Daoy (cell line): ENCODE measurements around the gene MBOAT1. TPM values are rescaled to one million over a fixed set of nuclear protein-coding genes. Genes with fewer than 3 reads are reported as not detected.

Experiments used
- DNase-seq: peaks from one replicate; pipeline ENCODE4 v3.0.0-alpha.2; 2015; ENCODE audit warnings: low read depth
- total RNA-seq: library from RNA; depleted of rRNA; stranded (reverse); fragments of >200 nt; shearing (Covaris generic); gene quantifications from 2 replicates; pipeline ENCODE4 v1.2.3, GENCODE V29; 2014

MBOAT1 gene
- total RNA-seq, 1 experiment from 2014 or later: 10.5 TPM

- no peak for DNase-seq
Observed at GRCh38 chr6:20105838-20106237, 106.4 kb downstream of the MBOAT1 start.

GRCh38 chr6:20104696-20105095 lies 107.6 kb downstream of the MBOAT1 start:
- no peak for DNase-seq

GRCh38 chr6:20102397-20103073 lies 109.7 kb downstream of the MBOAT1 start:
- DNase-seq: no peak

GRCh38 chr6:20099156-20099555 lies 113.1 kb downstream of the MBOAT1 start:
- no peak for DNase-seq

- no peak for DNase-seq
Observed at GRCh38 chr6:20098267-20098876, 113.9 kb downstream of the MBOAT1 start.

GRCh38 chr6:20096536-20096935 lies 115.7 kb downstream of the MBOAT1 start:
- DNase-seq: no peak

GRCh38 chr6:20095436-20095835 lies 116.8 kb downstream of the MBOAT1 start:
- no peak for DNase-seq

GRCh38 chr6:20092071-20092566 lies 120.2 kb downstream of the MBOAT1 start:
- DNase-seq: peak; percentile 39

- DNase-seq: no peak
Observed at GRCh38 chr6:20086992-20087391, 125.3 kb downstream of the MBOAT1 start.

GRCh38 chr6:20085817-20086216 lies 126.5 kb downstream of the MBOAT1 start:
- no peak for DNase-seq

GRCh38 chr6:20084411-20084810 lies 127.9 kb downstream of the MBOAT1 start:
- no peak for DNase-seq

GRCh38 chr6:20071998-20072397 lies 140.3 kb downstream of the MBOAT1 start:
- DNase-seq: no peak

GRCh38 chr6:20070047-20070446 lies 142.2 kb downstream of the MBOAT1 start:
- no peak for DNase-seq

GRCh38 chr6:20069021-20069522 lies 143.2 kb downstream of the MBOAT1 start:
- DNase-seq: no peak

- DNase-seq: no peak
Observed at GRCh38 chr6:20068421-20068988, 143.8 kb downstream of the MBOAT1 start.

- DNase-seq: no peak
Observed at GRCh38 chr6:20061952-20062351, 150.3 kb downstream of the MBOAT1 start.

- DNase-seq: no peak
Observed at GRCh38 chr6:20060252-20060651, 152.0 kb downstream of the MBOAT1 start.

- DNase-seq: no peak
Observed at GRCh38 chr6:20058912-20059311, 153.4 kb downstream of the MBOAT1 start.

- DNase-seq: no peak
Observed at GRCh38 chr6:20058121-20058905, 154.0 kb downstream of the MBOAT1 start.

GRCh38 chr6:20056350-20056992 lies 155.8 kb downstream of the MBOAT1 start:
- DNase-seq: peak; percentile 23

GRCh38 chr6:20055916-20056315 lies 156.4 kb downstream of the MBOAT1 start:
- DNase-seq: no peak
